H1 (cell line): Measurements from ENCODE around the gene OR5AC2. TPM values are rescaled to one million over a fixed set of nuclear protein-coding genes. Genes with fewer than 3 reads are reported as not detected.

Experiments
- CTCF ChIA-PET: fragments of 300-600 bp; sonication (Branson Sonifier 250); formaldehyde crosslinking; loops from one replicate; lab custom pipeline; 2021; ENCODE audit not compliant: partially characterized antibody; lab: Charles Lee
- POLR2A ChIA-PET: fragments of 300-600 bp; sonication (Branson Sonifier 250); formaldehyde crosslinking; loops from one replicate; lab custom pipeline; 2021; ENCODE audit warnings: inconsistent platforms; ENCODE audit not compliant: partially characterized antibody; lab: Charles Lee
- DNase-seq, 2 experiments: peaks; one replicate each; pipeline versions ENCODE4 v3.0.0 to v3.0.0-alpha.2; 2010 to 2022; ENCODE audit warnings: low spot score in 2 of 2, low read depth in 1 of 2, mixed read lengths in 1 of 2
- FAIRE-seq: peaks from 2 replicates; lab custom pipeline; 2011; peaks lifted over from hg19 to GRCh38; lab: Jason Lieb, UNC
- H2AFZ ChIP-seq: 2 replicates; pipeline ENCODE4 v1.8.1; 2012; ENCODE audit warnings: low read length, inconsistent platforms
- H2AK5ac ChIP-seq: 2 replicates; pipeline ENCODE4 v1.6.1; 2013; ENCODE audit warnings: low read depth, low read length
- H2BK120ac ChIP-seq: replicated peaks from 2 replicates; pipeline ENCODE3; 2013; ENCODE audit warnings: low read depth, low read length, inconsistent platforms
- H2BK12ac ChIP-seq: 2 replicates; pipeline ENCODE4 v1.6.1; 2013; ENCODE audit warnings: low read depth, low read length
- H2BK15ac ChIP-seq: 2 replicates; pipeline ENCODE4 v1.6.1; 2013; ENCODE audit warnings: low read length
- H2BK20ac ChIP-seq: 2 replicates; pipeline ENCODE4 v1.6.1; 2013; ENCODE audit warnings: low read length
- H2BK5ac ChIP-seq: 2 replicates; pipeline ENCODE4 v1.6.1; 2013; ENCODE audit warnings: low read depth, low read length
- H3K14ac ChIP-seq: 2 replicates; pipeline ENCODE4 v1.6.1; 2013; ENCODE audit warnings: inconsistent platforms; ENCODE audit not compliant: insufficient read length
- H3K18ac ChIP-seq: 2 replicates; pipeline ENCODE4 v1.6.1; 2013; ENCODE audit warnings: low read length; ENCODE audit errors: extremely low read depth
- H3K23ac ChIP-seq: 2 replicates; pipeline ENCODE4 v1.6.1; 2013; ENCODE audit warnings: inconsistent platforms; ENCODE audit not compliant: insufficient read length
- H3K23me2 ChIP-seq: 2 replicates; pipeline ENCODE4 v1.6.1; 2013; ENCODE audit warnings: low read depth, low read length
- H3K27ac ChIP-seq: 2 replicates; pipeline ENCODE4 v1.6.1; 2011; ENCODE audit warnings: low read depth, low read length, inconsistent platforms
- H3K27me3 ChIP-seq, 4 experiments: replicated peaks in 1 of 4; 1 replicate in 1 of 4; 2 replicates in 3 of 4; pipeline versions ENCODE4 v1.6.1 to v1.8.1; 2011 to 2013; ENCODE audit warnings: low read length in 3 of 4, mild to moderate bottlenecking in 3 of 4, inconsistent platforms in 2 of 4, mixed read lengths in 2 of 4, moderate library complexity in 1 of 4; ENCODE audit not compliant: control insufficient read depth in 3 of 4, insufficient read depth in 3 of 4; ENCODE audit errors: extremely low read depth in 1 of 4
- H3K36me3 ChIP-seq, 4 experiments: 2 replicates each; pipeline versions ENCODE4 v1.6.1 to v1.8.1; 2011 to 2013; ENCODE audit warnings: mild to moderate bottlenecking in 4 of 4, low read length in 3 of 4, moderate library complexity in 2 of 4, control low read depth in 1 of 4, inconsistent platforms in 1 of 4; ENCODE audit not compliant: insufficient read depth in 4 of 4, control insufficient read depth in 2 of 4
- H3K4ac ChIP-seq: replicated peaks from 2 replicates; pipeline ENCODE3; 2013; ENCODE audit warnings: low read length, low read depth, mixed read lengths, inconsistent platforms; ENCODE audit not compliant: insufficient read length
- H3K4me1 ChIP-seq, 4 experiments: replicated peaks in 1 of 4; 1 replicate in 1 of 4; 2 replicates in 3 of 4; pipeline versions ENCODE4 v1.6.1 to v1.8.1; 2011 to 2013; ENCODE audit warnings: low read length in 3 of 4, inconsistent platforms in 2 of 4, mixed read lengths in 1 of 4; ENCODE audit not compliant: insufficient read depth in 4 of 4, control insufficient read depth in 3 of 4
- H3K4me2 ChIP-seq, 2 experiments: 2 replicates each; pipeline versions ENCODE4 v1.6.1 to v1.8.1; 2011 to 2013; ENCODE audit warnings: low read depth in 2 of 2, low read length in 2 of 2, control low read depth in 1 of 2, inconsistent platforms in 1 of 2, mild to moderate bottlenecking in 1 of 2; ENCODE audit not compliant: insufficient read depth in 1 of 2
- H3K4me3 ChIP-seq, 4 experiments: fragments of 200-600, 300-600 bp in 1 of 4; sonication (generic), shearing (Covaris generic), sonication (Bioruptor Twin) in 1 of 4; 2 replicates each; pipeline versions ENCODE4 v1.5.1 to v1.8.1; 2011 to 2016; ENCODE audit warnings: low read length in 4 of 4, low read depth in 3 of 4, control low read depth in 2 of 4, inconsistent platforms in 2 of 4, mild to moderate bottlenecking in 2 of 4, mixed read lengths in 1 of 4, moderate library complexity in 1 of 4; ENCODE audit not compliant: insufficient read depth in 2 of 4; ENCODE audit errors: extremely low read depth in 1 of 4
- H3K56ac ChIP-seq: replicated peaks from 2 replicates; pipeline ENCODE3; 2013; ENCODE audit warnings: low read depth, mild to moderate bottlenecking, mixed read lengths, low read length, inconsistent platforms; ENCODE audit not compliant: insufficient read length
- H3K79me1 ChIP-seq: 2 replicates; pipeline ENCODE4 v1.6.1; 2013; ENCODE audit warnings: low read depth, low read length, control low read depth
- H3K79me2 ChIP-seq, 2 experiments: 2 replicates each; pipeline versions ENCODE4 v1.6.1 to v1.8.1; 2012 to 2013; ENCODE audit warnings: low read length in 2 of 2, mild to moderate bottlenecking in 2 of 2, inconsistent platforms in 1 of 2; ENCODE audit not compliant: insufficient read depth in 2 of 2, control insufficient read depth in 1 of 2
- H3K9ac ChIP-seq, 4 experiments: replicated peaks in 1 of 4; 1 replicate in 1 of 4; 2 replicates in 3 of 4; pipeline versions ENCODE4 v1.6.1 to v1.8.1; 2011 to 2013; ENCODE audit warnings: low read depth in 3 of 4, low read length in 3 of 4, control low read depth in 2 of 4, mild to moderate bottlenecking in 2 of 4, moderate library complexity in 2 of 4, inconsistent platforms in 1 of 4; ENCODE audit errors: extremely low read depth in 1 of 4
- H3K9me3 ChIP-seq, 2 experiments: 2 replicates each; pipeline versions ENCODE4 v1.6.1 to v1.8.1; 2012 to 2013; ENCODE audit warnings: mild to moderate bottlenecking in 2 of 2, moderate library complexity in 2 of 2, control low read depth in 1 of 2, inconsistent platforms in 1 of 2, low read depth in 1 of 2, low read length in 1 of 2, mixed read lengths in 1 of 2; ENCODE audit not compliant: insufficient read depth in 2 of 2
- H4K20me1 ChIP-seq, 2 experiments: replicated peaks in 1 of 2; 2 replicates each; pipeline versions ENCODE3 to v1.8.1; 2011 to 2013; ENCODE audit warnings: inconsistent platforms in 2 of 2, low read length in 2 of 2, mild to moderate bottlenecking in 1 of 2; ENCODE audit not compliant: insufficient read depth in 2 of 2, control insufficient read depth in 1 of 2
- H4K5ac ChIP-seq: 2 replicates; pipeline ENCODE4 v1.6.1; 2013; ENCODE audit warnings: low read length, low read depth, mixed read lengths, inconsistent platforms; ENCODE audit not compliant: insufficient read length
- H4K8ac ChIP-seq: 2 replicates; pipeline ENCODE4 v1.8.0; 2013; ENCODE audit warnings: mild to moderate bottlenecking, moderate library complexity, low read length, inconsistent platforms; ENCODE audit not compliant: insufficient read depth; ENCODE audit errors: extremely low read depth
- H4K91ac ChIP-seq: replicated peaks from 2 replicates; pipeline ENCODE3; 2013; ENCODE audit warnings: low read length, mixed read lengths, inconsistent platforms; ENCODE audit not compliant: insufficient read length
- BACH1 ChIP-seq: IDR thresholded peaks from 2 replicates; pipeline ENCODE4 v1.6.1; 2012; ENCODE audit warnings: low read length, improper control_type of control experiment
- BRCA1 ChIP-seq: IDR thresholded peaks from 2 replicates; pipeline ENCODE4 v1.6.1; 2012; ENCODE audit warnings: low read depth, low read length, improper control_type of control experiment
- GTF2F1 ChIP-seq: IDR thresholded peaks from 2 replicates; pipeline ENCODE4 v1.6.1; 2012; ENCODE audit warnings: low read depth, low read length, improper control_type of control experiment, borderline replicate concordance
- PHF8 ChIP-seq: fragments of 200-600 bp; sonication (generic); conservative IDR thresholded peaks from 2 replicates; pipeline ENCODE4 v1.7.1; 2012; ENCODE audit warnings: low read depth, mild to moderate bottlenecking, inconsistent platforms, low read length, moderate library complexity
- SP2 ChIP-seq: IDR thresholded peaks from 2 replicates; pipeline ENCODE4 v1.6.1; 2012; ENCODE audit warnings: mild to moderate bottlenecking, low read length, inconsistent platforms
- TAF7 ChIP-seq: optimal IDR thresholded peaks from 2 replicates; pipeline ENCODE3; 2011; ENCODE audit warnings: low read depth, mild to moderate bottlenecking, inconsistent platforms, low read length, moderate library complexity, borderline replicate concordance
- WGBS, 2 experiments: shearing (Covaris generic) in 1 of 2; methylation state at CpG; one replicate each; pipeline versions ENCODE4 v1.1.6 to v1.1.7; 2013 to 2015; ENCODE audit warnings: low lambda C conversion rate in 2 of 2, mixed read lengths in 2 of 2, inconsistent platforms in 1 of 2, low coverage in 1 of 2, missing lambda C conversion rate in 1 of 2; ENCODE audit not compliant: insufficient replicate concordance in 2 of 2, insufficient coverage in 1 of 2, insufficient read length in 1 of 2; ENCODE audit errors: extremely low coverage in 1 of 2, missing lambda C conversion rate in 1 of 2; 5-methylcytosine and 5-hydroxymethylcytosine counted together
- polyA plus RNA-seq, 7 experiments: library from polyadenylated mRNA; depleted of rRNA in 3 of 7; stranded (reverse) in 5 of 7; unstranded in 2 of 7; fragments of >200 nt in 5 of 7; fragments of 200-250 nt in 2 of 7; gene quantifications; 1 replicate in 5 of 7; 2 replicates in 1 of 7; 4 replicates in 1 of 7; pipeline versions ENCODE4 v1.2.1 to v1.2.3, GENCODE V29; 2011 to 2013; ENCODE audit warnings: missing spikeins in 2 of 7, mixed read lengths in 2 of 7
- total RNA-seq: library from RNA; stranded (reverse); fragmentation: NEBNext Ultra II Directional; extraction: Animal tissue kit (Norgen Biotek cat#: 25700); gene quantifications from 2 replicates; pipeline ENCODE4 v1.2.1, GENCODE V29; 2021

Gene OR5AC2
- total and polyA plus RNA-seq, 2 of the 8 experiments (the other 6 are each of a cell fraction or from before 2014, with no cell fraction given), result not detected

- Histone ChIP-seq H3K18ac (no peak overlapping the region), H3K9ac (no peak overlapping the region), H3K9me3 (peaks cover 15 to 26% of the 10 kb centered on the region in 2 experiments), H2BK15ac (no peak overlapping the region), H3K79me1 (no peaks in the 10 kb centered on the region), H3K14ac (no peak overlapping the region), H3K27me3 (no peaks in the 10 kb centered on the region), H3K4me2 (no peak overlapping the region), H2AFZ (no peak overlapping the region), H2AK5ac (no peak overlapping the region), H2BK12ac (no peak overlapping the region), H3K23ac (no peak overlapping the region), H3K27ac (no peak overlapping the region), H4K20me1 (no peaks in the 10 kb centered on the region), H2BK5ac (no peak overlapping the region), H2BK120ac (no peak overlapping the region), H2BK20ac (no peak overlapping the region), H3K4ac (no peak overlapping the region), H3K4me3 (no peak overlapping the region), H3K56ac (no peak overlapping the region), H4K91ac (no peak overlapping the region), H3K36me3 (no peaks in the 10 kb centered on the region), H4K8ac (no peak overlapping the region), H3K79me2 (no peaks in the 10 kb centered on the region), H3K4me1 (peaks cover 0 to 3% (median 0%) of the 10 kb centered on the region in 4 experiments; a peak in 1 of 7 replicates), H3K23me2 (no peaks in the 10 kb centered on the region; the same call in 1 of the 2 replicates), H4K5ac (no peak overlapping the region)
- ChIA-PET CTCF (no interaction called here), POLR2A (no interaction called here)
- WGBS, 2 experiments, result 33% methylated on average over 1 of the region's 1 CpG; no CpG with 5 or more reads in 1 of the 2 experiments
- DNase-seq (no peak), FAIRE-seq (no peak)
- TF ChIP-seq SP2 (no peak), PHF8 (no peak), TAF7 (no peak), GTF2F1 (no peak), BRCA1 (no peak), BACH1 (no peak)
Measured at GRCh38 chr3:98108162-98108561, 21.2 kb downstream of the OR5AC2 start.
